Karpas-422 (cell line): ENCODE results near the gene AREL1. TPM values are rescaled to one million over a fixed set of nuclear protein-coding genes. Genes with fewer than 3 reads are reported as not detected.
"Not testable (repeated sequence)": the region's sequence is repeated elsewhere in the genome, so short reads cannot be mapped to it uniquely, and the experiment has no call there.

ENCODE experiments used
- DNase-seq: peaks from one replicate; pipeline ENCODE4 v3.0.0-alpha.2; 2015
- H2AFZ ChIP-seq: fragments of 200-600 bp; sonication (generic); 2 replicates; pipeline ENCODE4 v1.6.1; 2014; ENCODE audit warnings: antibody characterized with exemption, low read length, mixed read lengths
- H3K27ac ChIP-seq: fragments of 200-600 bp; sonication (generic); 2 replicates; pipeline ENCODE4 v1.5.1; 2014; ENCODE audit warnings: mild to moderate bottlenecking, low read length, moderate library complexity
- H3K27me3 ChIP-seq: fragments of 200-600 bp; sonication (generic); 2 replicates; pipeline ENCODE4 v1.6.1; 2014; ENCODE audit warnings: low read length, mixed read lengths
- H3K36me3 ChIP-seq: fragments of 200-600 bp; sonication (generic); 2 replicates; pipeline ENCODE4 v1.6.1; 2014; ENCODE audit warnings: low read length, mixed read lengths; ENCODE audit not compliant: insufficient read depth
- H3K4me1 ChIP-seq: fragments of 200-600 bp; sonication (generic); 2 replicates; pipeline ENCODE4 v1.6.1; 2014; ENCODE audit warnings: mild to moderate bottlenecking, low read length, mixed read lengths
- H3K4me2 ChIP-seq: fragments of 200-600 bp; sonication (generic); 2 replicates; pipeline ENCODE4 v1.6.1; 2014; ENCODE audit warnings: low read length, low read depth, mild to moderate bottlenecking; ENCODE audit not compliant: poor library complexity, severe bottlenecking
- H3K4me3 ChIP-seq: fragments of 200-600 bp; sonication (generic); 2 replicates; pipeline ENCODE4 v1.5.1; 2014; ENCODE audit warnings: mild to moderate bottlenecking, antibody characterized with exemption, low read length, mixed read lengths
- H3K79me2 ChIP-seq: fragments of 200-600 bp; sonication (generic); 2 replicates; pipeline ENCODE4 v1.6.1; 2014; ENCODE audit warnings: mild to moderate bottlenecking, low read length, mixed read lengths
- H3K9ac ChIP-seq: fragments of 200-600 bp; sonication (generic); 2 replicates; pipeline ENCODE4 v1.6.0; 2014; ENCODE audit warnings: low read length
- H3K9me2 ChIP-seq: fragments of 200-600 bp; sonication (generic), shearing (Covaris generic); replicated peaks from 2 replicates; pipeline ENCODE4 v1.6.0; 2014; ENCODE audit warnings: mild to moderate bottlenecking, low read length, moderate library complexity; ENCODE audit not compliant: insufficient read depth
- H3K9me3 ChIP-seq: fragments of 300-700, 200-600 bp; sonication (generic); 2 replicates; pipeline ENCODE4 v1.6.1; 2014; ENCODE audit warnings: low read length, mixed read lengths
- H4K20me1 ChIP-seq: fragments of 200-600 bp; sonication (generic); 2 replicates; pipeline ENCODE4 v1.6.1; 2014; ENCODE audit warnings: mild to moderate bottlenecking, antibody characterized with exemption, low read length, low read depth; ENCODE audit not compliant: insufficient read depth
- total RNA-seq: library from RNA; depleted of rRNA; stranded (reverse); fragments of >200 nt; shearing (Covaris generic); gene quantifications from 2 replicates; pipeline ENCODE4 v1.2.3, GENCODE V29; 2014; ENCODE audit warnings: low replicate concordance; rRNA removed

AREL1 gene, protein sequence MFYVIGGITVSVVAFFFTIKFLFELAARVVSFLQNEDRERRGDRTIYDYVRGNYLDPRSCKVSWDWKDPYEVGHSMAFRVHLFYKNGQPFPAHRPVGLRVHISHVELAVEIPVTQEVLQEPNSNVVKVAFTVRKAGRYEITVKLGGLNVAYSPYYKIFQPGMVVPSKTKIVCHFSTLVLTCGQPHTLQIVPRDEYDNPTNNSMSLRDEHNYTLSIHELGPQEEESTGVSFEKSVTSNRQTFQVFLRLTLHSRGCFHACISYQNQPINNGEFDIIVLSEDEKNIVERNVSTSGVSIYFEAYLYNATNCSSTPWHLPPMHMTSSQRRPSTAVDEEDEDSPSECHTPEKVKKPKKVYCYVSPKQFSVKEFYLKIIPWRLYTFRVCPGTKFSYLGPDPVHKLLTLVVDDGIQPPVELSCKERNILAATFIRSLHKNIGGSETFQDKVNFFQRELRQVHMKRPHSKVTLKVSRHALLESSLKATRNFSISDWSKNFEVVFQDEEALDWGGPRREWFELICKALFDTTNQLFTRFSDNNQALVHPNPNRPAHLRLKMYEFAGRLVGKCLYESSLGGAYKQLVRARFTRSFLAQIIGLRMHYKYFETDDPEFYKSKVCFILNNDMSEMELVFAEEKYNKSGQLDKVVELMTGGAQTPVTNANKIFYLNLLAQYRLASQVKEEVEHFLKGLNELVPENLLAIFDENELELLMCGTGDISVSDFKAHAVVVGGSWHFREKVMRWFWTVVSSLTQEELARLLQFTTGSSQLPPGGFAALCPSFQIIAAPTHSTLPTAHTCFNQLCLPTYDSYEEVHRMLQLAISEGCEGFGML
- 34.8 and 70.9 TPM in 2 replicates for total RNA-seq

DNA sequence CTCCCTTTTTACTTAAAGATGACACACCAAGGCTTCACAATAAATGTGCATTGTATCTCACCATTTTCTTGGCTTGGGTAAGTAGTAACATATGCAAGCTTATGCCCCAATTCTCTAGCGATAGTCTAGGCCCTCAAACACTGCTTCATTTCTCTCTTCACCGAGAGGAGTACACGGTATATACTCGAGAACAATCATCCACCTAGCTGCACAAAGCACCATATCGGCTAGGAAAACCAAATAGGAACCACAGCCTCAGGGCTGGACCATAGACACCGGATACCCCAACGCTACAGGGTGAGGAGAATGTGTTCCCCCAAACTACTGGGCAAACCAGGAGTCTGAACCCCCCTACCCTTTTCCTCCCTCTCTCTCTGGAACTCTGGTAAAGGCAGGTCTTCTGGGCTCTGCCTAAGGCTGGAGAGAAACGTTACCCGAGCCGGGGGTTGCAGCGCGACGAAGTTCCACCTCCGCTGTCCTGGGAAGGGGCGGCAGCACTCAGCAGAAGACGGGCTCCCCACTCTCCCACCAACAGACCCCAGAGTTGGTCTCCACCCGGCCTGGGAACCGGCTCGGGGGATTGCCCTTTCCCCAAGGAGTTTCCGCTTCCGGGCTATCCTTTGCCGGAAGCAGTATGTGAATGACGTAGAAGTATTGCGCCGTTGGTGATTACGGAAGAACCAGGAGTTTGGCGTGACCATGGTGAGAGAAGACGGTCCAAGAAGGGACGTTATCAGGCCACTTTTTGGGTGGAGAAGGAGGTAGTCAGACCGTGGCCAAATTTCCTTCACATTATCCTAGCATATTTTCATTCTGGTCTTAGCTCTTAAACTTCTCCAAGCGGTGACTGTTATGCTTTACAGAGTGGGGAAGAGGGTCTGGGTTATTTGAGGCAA, at the start of gene AREL1, which contains the start of gene FCF1:
AREL1 (minus strand) TSS at position 582 of the 896 bp plus-strand sequence. CDS start 27,465 bp downstream, outside the sequence.
FCF1 (plus strand) TSS at position 646 of the 896 bp plus-strand sequence; CDS start at position 700, 54 bp downstream.
- Histone ChIP-seq H3K4me3 (peak within 1 kb of the TSS; percentile 93), H3K9ac (peak within 1 kb of the TSS; percentile 81), H3K27ac (no peak within 1 kb of the TSS; the same call in 1 of the 2 replicates), H2AFZ (peak within 1 kb of the TSS; percentile 17; the same call in 1 of the 2 replicates), H3K4me1 (peaks cover 33% of the 10 kb centered on the region), H3K9me3 (no peaks in the 10 kb centered on the region), H3K36me3 (peaks cover 38% of the 10 kb centered on the region; the same call in 1 of the 2 replicates), H3K79me2 (peaks cover 86% of the 10 kb centered on the region), H3K27me3 (no peaks in the 10 kb centered on the region), H4K20me1 (peaks cover 4% of the 10 kb centered on the region; the same call in 1 of the 2 replicates), H3K4me2 (peak within 1 kb of the TSS; percentile 83), H3K9me2 (no peaks in the 10 kb centered on the region)
- peak; percentile 99 for DNase-seq

DNA sequence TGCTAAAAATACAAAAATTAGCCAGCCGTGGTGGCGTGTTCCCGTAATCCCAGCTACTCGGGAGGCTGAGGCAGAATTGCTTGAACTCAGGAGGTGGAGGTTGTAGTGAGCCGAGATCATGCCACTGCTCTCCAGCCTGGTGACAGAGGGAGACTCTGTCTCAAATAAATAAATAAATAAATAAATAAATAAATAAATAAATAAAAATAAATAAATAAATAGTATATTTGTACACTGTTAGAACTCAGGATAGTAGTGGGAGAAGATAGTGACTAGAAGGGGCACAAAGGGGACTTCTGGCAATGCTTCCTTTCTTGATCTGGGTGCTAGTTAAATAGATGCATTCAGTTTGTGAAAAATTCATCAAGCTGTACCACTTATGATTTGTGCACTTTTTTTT, 45.6 kb upstream of the AREL1 start:
- H3K9me3 ChIP-seq, DNase-seq, H2AFZ ChIP-seq, H3K4me3 ChIP-seq, H3K36me3 ChIP-seq, H3K27me3 ChIP-seq, H3K9ac ChIP-seq, H3K79me2 ChIP-seq, H3K9me2 ChIP-seq, H4K20me1 ChIP-seq, H3K4me2 ChIP-seq, H3K27ac ChIP-seq: not testable (repeated sequence)
- peaks cover 10% of the 10 kb centered on the region for H3K4me1 ChIP-seq

DNA sequence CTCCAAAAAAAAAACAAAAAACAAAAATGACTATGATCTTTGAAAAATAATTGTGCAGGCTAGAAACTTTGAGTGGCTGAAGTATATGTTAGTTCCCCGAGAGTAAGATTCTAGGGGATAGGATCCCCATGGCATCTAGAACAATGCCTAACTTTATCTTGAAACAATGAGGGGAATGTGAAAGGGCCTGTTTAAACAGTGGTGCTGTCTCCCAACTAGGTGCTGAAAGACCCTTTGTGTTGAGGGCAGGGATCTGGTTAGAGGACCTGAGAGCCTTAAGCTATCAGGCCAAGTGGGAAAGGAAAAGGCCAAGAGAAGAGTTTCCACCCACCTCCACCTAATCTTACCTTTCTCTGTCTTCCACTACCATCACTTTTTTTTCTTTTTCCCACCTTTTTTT, 43.4 kb upstream of the AREL1 start:
- no peaks in the 10 kb centered on the region for H3K27me3 ChIP-seq
- no peak overlapping the region for H2AFZ ChIP-seq
- H3K9ac ChIP-seq, result no peak overlapping the region
- H3K79me2 ChIP-seq, result no peaks in the 10 kb centered on the region
- DNase-seq, result no peak
- H3K36me3 ChIP-seq, result no peaks in the 10 kb centered on the region
- peaks cover 8% of the 10 kb centered on the region; the same call in 1 of the 2 replicates for H3K9me3 ChIP-seq
- no peak overlapping the region for H3K4me3 ChIP-seq
- H3K27ac ChIP-seq, result no peak overlapping the region
- no peaks in the 10 kb centered on the region for H3K9me2 ChIP-seq
- no peak overlapping the region for H3K4me2 ChIP-seq
- no peaks in the 10 kb centered on the region for H4K20me1 ChIP-seq
- H3K4me1 ChIP-seq, result no peaks in the 10 kb centered on the region

DNA sequence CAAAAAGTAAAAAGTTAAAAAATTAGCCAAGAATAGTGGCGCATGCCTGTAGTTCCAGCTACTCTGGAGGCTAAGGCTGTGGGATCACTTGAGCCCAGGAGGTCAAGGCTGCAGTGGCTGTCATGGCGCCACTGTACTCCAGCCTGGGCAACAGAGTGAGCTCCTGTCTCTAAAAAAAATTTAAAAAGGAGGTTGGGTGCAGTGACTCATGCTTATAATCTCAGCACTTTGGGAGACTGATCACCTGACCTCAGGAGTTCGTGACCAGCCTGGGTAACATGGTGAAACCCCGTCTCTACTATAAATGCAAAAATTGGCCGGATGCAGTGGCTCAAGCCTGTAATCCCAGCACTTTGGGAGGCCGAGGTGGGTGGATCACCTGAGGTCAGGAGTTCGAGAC, 42.0 kb upstream of the AREL1 start:
- H3K9ac ChIP-seq, result no peak overlapping the region
- H3K36me3 ChIP-seq, result no peaks in the 10 kb centered on the region
- no peak overlapping the region for H3K27ac ChIP-seq
- no peaks in the 10 kb centered on the region for H3K79me2 ChIP-seq
- no peak overlapping the region for H2AFZ ChIP-seq
- H3K9me3 ChIP-seq, result peaks cover 8% of the 10 kb centered on the region; the same call in 1 of the 2 replicates
- no peaks in the 10 kb centered on the region for H3K4me1 ChIP-seq
- H4K20me1 ChIP-seq, result no peaks in the 10 kb centered on the region
- H3K4me3 ChIP-seq, result no peak overlapping the region
- H3K4me2 ChIP-seq, result no peak overlapping the region
- no peaks in the 10 kb centered on the region for H3K27me3 ChIP-seq
- H3K9me2 ChIP-seq, result no peaks in the 10 kb centered on the region
- peak; percentile 34 for DNase-seq

DNA sequence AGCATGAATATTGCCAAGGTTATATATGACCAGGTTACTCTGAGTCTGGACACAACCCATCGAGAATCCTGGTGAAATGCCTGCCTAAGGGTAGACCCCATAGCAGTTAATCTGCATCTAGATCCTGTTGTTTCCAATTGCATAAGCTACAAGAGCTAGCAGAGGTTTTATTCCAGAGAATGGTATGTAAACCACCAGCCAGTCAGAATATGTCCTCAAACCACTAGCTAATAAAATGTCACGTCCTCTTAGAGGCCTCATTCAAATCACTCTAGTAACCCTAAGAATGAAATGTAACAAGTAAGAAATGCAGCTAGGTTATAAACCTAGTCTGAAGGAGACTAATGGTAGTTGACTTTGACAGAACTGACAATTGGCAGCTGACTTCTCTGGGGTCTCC, 41.3 kb upstream of the AREL1 start:
- Histone ChIP-seq H3K9me2 (no peaks in the 10 kb centered on the region), H3K4me3 (no peak overlapping the region), H3K27me3 (no peaks in the 10 kb centered on the region), H3K9me3 (peaks cover 8% of the 10 kb centered on the region; the same call in 1 of the 2 replicates), H2AFZ (no peak overlapping the region), H3K9ac (no peak overlapping the region), H3K27ac (no peak overlapping the region), H3K4me2 (no peak overlapping the region), H4K20me1 (no peaks in the 10 kb centered on the region), H3K4me1 (no peaks in the 10 kb centered on the region), H3K36me3 (no peaks in the 10 kb centered on the region), H3K79me2 (no peaks in the 10 kb centered on the region)
- peak; percentile 35 for DNase-seq

DNA sequence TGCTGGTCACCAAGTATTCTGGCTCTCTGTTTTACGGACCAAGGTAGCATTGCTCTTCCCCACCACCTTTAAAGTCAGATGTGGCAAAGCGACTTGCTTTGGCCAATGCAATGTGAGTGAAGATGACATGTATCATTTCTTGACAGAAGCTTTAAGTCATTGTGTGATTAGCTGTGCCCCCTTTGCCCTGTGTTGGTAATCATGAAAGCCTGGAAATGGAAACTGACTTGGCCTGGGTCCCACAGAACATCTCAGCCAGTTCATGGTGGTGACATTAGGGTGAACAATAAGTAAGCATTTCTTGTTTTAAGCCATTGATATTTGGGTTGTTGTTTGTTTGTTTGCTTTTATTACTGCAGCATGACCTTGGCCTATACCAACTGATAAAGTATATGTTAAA, 34.4 kb upstream of the AREL1 start:
- H3K4me1 ChIP-seq, result no peaks in the 10 kb centered on the region
- no peaks in the 10 kb centered on the region for H3K36me3 ChIP-seq
- H3K4me3 ChIP-seq, result no peak overlapping the region
- H3K27ac ChIP-seq, result no peak overlapping the region
- no peaks in the 10 kb centered on the region for H3K9me2 ChIP-seq
- no peak overlapping the region for H3K9ac ChIP-seq
- no peak overlapping the region for H2AFZ ChIP-seq
- no peaks in the 10 kb centered on the region for H3K27me3 ChIP-seq
- H3K4me2 ChIP-seq, result no peak overlapping the region
- H3K9me3 ChIP-seq, result no peaks in the 10 kb centered on the region
- no peaks in the 10 kb centered on the region for H4K20me1 ChIP-seq
- no peaks in the 10 kb centered on the region for H3K79me2 ChIP-seq
- peak; percentile 33 for DNase-seq

DNA sequence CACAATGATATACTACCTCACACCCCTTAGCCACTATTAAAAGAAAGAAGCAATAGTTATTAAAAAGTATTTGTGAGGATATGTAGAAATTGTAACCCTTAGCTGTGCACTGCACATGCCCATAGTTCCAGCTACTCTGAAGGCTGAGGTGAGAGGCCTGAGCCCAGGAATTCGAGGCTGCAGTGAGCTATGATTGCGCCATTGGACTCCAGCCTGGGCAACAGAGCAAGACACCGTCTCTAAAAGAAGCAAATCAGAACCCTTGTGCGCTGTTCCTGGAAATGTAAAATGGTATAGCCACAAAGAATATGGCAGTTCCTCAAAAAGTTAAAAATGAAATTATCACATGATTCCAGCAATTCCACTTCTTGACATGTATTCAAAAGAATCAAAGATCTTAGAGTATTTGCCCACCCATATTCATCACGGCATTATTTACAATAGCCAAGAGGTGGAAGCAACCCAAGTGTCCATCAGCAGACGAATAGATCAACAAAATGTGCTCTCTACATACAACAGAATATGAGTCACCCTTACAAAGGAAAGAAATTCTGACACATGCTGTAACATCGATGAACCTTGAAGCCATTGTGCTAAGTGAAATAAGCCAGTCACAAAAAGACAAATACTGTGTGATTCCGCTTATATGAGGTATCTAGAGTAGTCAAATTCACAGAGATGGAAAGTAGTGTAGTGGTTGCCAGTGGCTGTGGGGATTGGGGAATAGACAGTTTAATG, 26.6 kb upstream of the AREL1 start:
- no peaks in the 10 kb centered on the region for H3K27me3 ChIP-seq
- no peaks in the 10 kb centered on the region for H3K9me3 ChIP-seq
- no peak overlapping the region for H3K27ac ChIP-seq
- no peaks in the 10 kb centered on the region for H3K9me2 ChIP-seq
- no peak overlapping the region for H3K9ac ChIP-seq
- no peaks in the 10 kb centered on the region for H4K20me1 ChIP-seq
- no peak overlapping the region for H3K4me2 ChIP-seq
- DNase-seq, result no peak
- no peaks in the 10 kb centered on the region for H3K4me1 ChIP-seq
- no peak overlapping the region for H2AFZ ChIP-seq
- H3K79me2 ChIP-seq, result no peaks in the 10 kb centered on the region
- H3K4me3 ChIP-seq, result no peak overlapping the region
- H3K36me3 ChIP-seq, result peaks cover 34% of the 10 kb centered on the region
